ENCODE measurements around the gene MGST3. TPM values are rescaled to one million over a fixed set of nuclear protein-coding genes. Genes with fewer than 3 reads are reported as not detected.

Gene MGST3
- total and polyA plus RNA-seq, 2 of the 4 experiments (the other 2 are of a cell fraction) = 159 to 213 TPM

GRCh38 chr1:165688046-165688445, 57.0 kb downstream of the MGST3 start:
- intact Hi-C loops (cut with micrococcal nuclease) (no loop called here), in situ Hi-C loops (cut with MboI; ENCODE audit: low sequenced_read_pairs) (no loop called here), dilution Hi-C loops (cut with HindIII; ENCODE audit: low sequenced_read_pairs, unreplicated experiment) (no loop called here)
- TF ChIP-seq MAFK (IDR thresholded peaks at IDR 0.05; ENCODE audit: low read depth, low read length) (no peak), POLR2A (IDR thresholded peaks at IDR 0.05; ENCODE audit: low read depth, low read length) (no peak), RFX5 (IDR thresholded peaks at IDR 0.05; ENCODE audit: low read depth, low read length) (no peak), MXI1 (IDR thresholded peaks at IDR 0.05; ENCODE audit: borderline replicate concordance, low read depth, low read length) (no peak), CTCF (conservative IDR thresholded peaks at IDR 0.05; ENCODE audit: low read depth, low read length) (no peak), USF2 (IDR thresholded peaks at IDR 0.05; ENCODE audit: low read depth, low read length) (no peak), RCOR1 (IDR thresholded peaks at IDR 0.05; ENCODE audit: insufficient replicate concordance, low read length) (no peak), FOS (IDR thresholded peaks at IDR 0.05; ENCODE audit: low read depth, low read length) (no peak), BHLHE40 (IDR thresholded peaks at IDR 0.05; ENCODE audit: low read depth, low read length) (no peak), CEBPB (IDR thresholded peaks at IDR 0.05; ENCODE audit: low read depth, low read length) (no peak)
- BruUV-seq (replicated peaks) = no TSS peak
- Histone ChIP-seq H3K14ac (replicated peaks; ENCODE audit: low read depth, low read length) (no peak overlapping the region), H3K4ac (ENCODE audit: low read depth, low read length) (no peak overlapping the region), H2AK5ac (ENCODE audit: low read depth, low read length) (no peak overlapping the region), H3K27me3 (ENCODE audit: control insufficient read depth, insufficient read depth, low read length) (no peaks in the 10 kb centered on the region), H2AFZ (replicated peaks; ENCODE audit: low read length, poor library complexity) (no peak overlapping the region), H3K4me1 (ENCODE audit: control insufficient read depth, insufficient read depth, low read length) (peaks cover 2% of the 10 kb centered on the region; the same call in 1 of the 2 replicates), H4K8ac (ENCODE audit: low read depth in 2 of 2, low read length in 2 of 2) (no peak overlapping the region), H3K9ac (ENCODE audit: low read depth, low read length) (no peak overlapping the region), H3K23ac (ENCODE audit: low read depth, low read length) (no peak overlapping the region), H2BK5ac (ENCODE audit: low read depth, low read length, poor library complexity, severe bottlenecking) (no peak overlapping the region), H3K4me2 (ENCODE audit: low read depth, low read length) (no peak overlapping the region), H2BK15ac (ENCODE audit: low read depth, low read length) (no peak overlapping the region), H4K20me1 (ENCODE audit: insufficient read depth, low read length) (peaks cover 3% of the 10 kb centered on the region; the same call in 1 of the 2 replicates), H3K79me1 (ENCODE audit: low read depth in 1 of 2, low read length in 2 of 2) (peaks cover 15 to 25% of the 10 kb centered on the region in 2 experiments; a peak in 3 of 4 replicates), H3K4me3 (ENCODE audit: insufficient read depth, low read depth, low read length) (no peak overlapping the region), H2BK20ac (ENCODE audit: low read depth, low read length) (no peak overlapping the region), H3K36me3 (ENCODE audit: control insufficient read depth, insufficient read depth, low read length) (peaks cover 10% of the 10 kb centered on the region), H4K5ac (ENCODE audit: low read depth, low read length) (no peak overlapping the region), H3K27ac (ENCODE audit: insufficient read depth, low read length) (no peak overlapping the region), H4K91ac (ENCODE audit: insufficient read depth, low read depth, low read length) (no peak overlapping the region), H3K9me1 (ENCODE audit: insufficient read depth, low read length) (peaks cover 2% of the 10 kb centered on the region; the same call in 1 of the 2 replicates), H2AK9ac (replicated peaks; ENCODE audit: low read depth, low read length, poor library complexity) (no peak overlapping the region), H3K56ac (ENCODE audit: extremely low read depth, insufficient read depth, low read length) (no peak overlapping the region), H3K9me3 (ENCODE audit: control insufficient read depth, insufficient read depth, low read length) (no peaks in the 10 kb centered on the region), H2BK120ac (ENCODE audit: low read depth, low read length) (no peak overlapping the region), H3K18ac (ENCODE audit: low read depth, low read length) (no peak overlapping the region)
- POLR2A ChIA-PET (ENCODE audit: unreplicated experiment) = no interaction called here
- CTCF ChIA-PET = interaction anchor here (0.7 kb wide), 1 partner anchor 10 kb away, joined by 3 read pairs; the partner anchor contains the start of gene ALDH9A1
- no CpG with 5 or more reads among the region's 5 CpGs for WGBS, 2 experiments (ENCODE audit: extremely low coverage in 2 of 2, insufficient read length in 1 of 2)
- DNase-seq (no peak), ATAC-seq (ENCODE audit: low read depth) (no peak)
